K562 (cell line): ENCODE results near the gene PCBP3. TPM values are rescaled to one million over a fixed set of nuclear protein-coding genes. Genes with fewer than 3 reads are reported as not detected.

Experiments
- ATAC-seq: fragments of 200-7000 bp; cut with Tn5 transposase; 3 replicates; pipeline ENCODE4 v1.9.1; 2020; ENCODE audit warnings: moderate library complexity
- BruUV-seq: library from RNA; stranded (reverse); fragments of 400-500 nt; replicated peaks from 2 replicates; lab custom pipeline; 2021; lab: Mats Ljungman, UMichigan
- CTCF ChIA-PET: fragments of 300-600 bp; formaldehyde crosslinking; extraction: SDS; loops from one replicate; lab custom pipeline; 2021; ENCODE audit warnings: low intra/inter-chr PET ratio; lab: Yijun Ruan, JAX
- POLR2A ChIA-PET: fragments of 300-600, 350-650 bp; sonication (Branson Sonifier 250); formaldehyde crosslinking; extraction: SDS; loops from one replicate; lab custom pipeline; 2021; ENCODE audit warnings: antibody characterized with exemption, inconsistent platforms; lab: Yijun Ruan, JAX
- DNase-seq, 4 experiments: peaks; one replicate each; pipeline versions ENCODE4 v3.0.0 to v3.0.0-alpha.2; 2011 to 2018; ENCODE audit warnings: low spot score in 3 of 4, mixed read lengths in 3 of 4; ENCODE audit errors: extremely low read depth in 1 of 4
- FAIRE-seq: peaks from 2 replicates; lab custom pipeline; 2011; peaks lifted over from hg19 to GRCh38; lab: Jason Lieb, UNC
- H2AFZ ChIP-seq: 2 replicates; pipeline ENCODE4 v1.6.0; 2011; ENCODE audit warnings: low read depth, low read length, control low read depth, inconsistent platforms
- H3K27ac ChIP-seq: fragments of 200-600 bp; 3 replicates; pipeline ENCODE4 v1.8.0; 2011; ENCODE audit warnings: low read depth, mild to moderate bottlenecking, control low read depth, inconsistent platforms, low read length, moderate library complexity, mixed read lengths; ENCODE audit errors: extremely low read depth
- H3K27me3 ChIP-seq, 2 experiments: fragments of 300-600 bp in 1 of 2; 2 replicates in 1 of 2; 3 replicates in 1 of 2; pipeline versions ENCODE4 v1.6.0 to v1.8.0; 2011; ENCODE audit warnings: inconsistent platforms in 2 of 2, low read length in 2 of 2, mild to moderate bottlenecking in 1 of 2, mixed read lengths in 1 of 2, moderate library complexity in 1 of 2; ENCODE audit not compliant: control insufficient read depth in 2 of 2, insufficient read depth in 2 of 2
- H3K36me3 ChIP-seq: fragments of 300-600 bp; 3 replicates; pipeline ENCODE4 v1.8.0; 2011; ENCODE audit warnings: mild to moderate bottlenecking, low read length, inconsistent platforms; ENCODE audit not compliant: control insufficient read depth, insufficient read depth
- H3K4me1 ChIP-seq, 2 experiments: fragments of 200-600 bp in 1 of 2; replicated peaks in 1 of 2; 2 replicates in 1 of 2; 3 replicates in 1 of 2; pipeline versions ENCODE4 v1.5.1 to v1.8.0; 2011; ENCODE audit warnings: inconsistent platforms in 2 of 2, low read length in 2 of 2, mild to moderate bottlenecking in 1 of 2, mixed read lengths in 1 of 2, moderate library complexity in 1 of 2; ENCODE audit not compliant: control insufficient read depth in 2 of 2, insufficient read depth in 2 of 2
- H3K4me2 ChIP-seq: 2 replicates; pipeline ENCODE4 v1.6.1; 2011; ENCODE audit warnings: low read length, control low read depth, inconsistent platforms, mixed read lengths; ENCODE audit not compliant: insufficient read depth
- H3K4me3 ChIP-seq: fragments of 200-600 bp; sonication (generic), shearing (Covaris generic); 2 replicates; pipeline ENCODE4 v1.5.1; 2016; ENCODE audit warnings: control low read depth, inconsistent platforms
- H3K79me2 ChIP-seq: fragments of 200-600 bp; 3 replicates; pipeline ENCODE4 v1.8.0; 2011; ENCODE audit warnings: low read length, inconsistent platforms; ENCODE audit not compliant: control insufficient read depth, insufficient read depth
- H3K9ac ChIP-seq, 2 experiments: 2 replicates each; pipeline versions ENCODE4 v1.6.0 to v1.6.1; 2011; ENCODE audit warnings: low read depth in 2 of 2, low read length in 2 of 2, control low read depth in 1 of 2, inconsistent platforms in 1 of 2, mild to moderate bottlenecking in 1 of 2, mixed read lengths in 1 of 2; ENCODE audit not compliant: insufficient read depth in 1 of 2
- H3K9me1 ChIP-seq: one replicate; pipeline ENCODE4 v1.6.0; 2011; ENCODE audit warnings: inconsistent platforms, mild to moderate bottlenecking, low read length, moderate library complexity; ENCODE audit not compliant: control insufficient read depth, insufficient read depth
- H3K9me3 ChIP-seq: replicated peaks from 2 replicates; pipeline ENCODE4 v1.5.1; 2011; ENCODE audit warnings: low read depth, low read length, inconsistent platforms; ENCODE audit not compliant: control insufficient read depth, insufficient read depth
- H4K20me1 ChIP-seq: replicated peaks from 2 replicates; pipeline ENCODE4 v1.6.1; 2011; ENCODE audit warnings: low read length, inconsistent platforms, mixed read lengths; ENCODE audit not compliant: control insufficient read depth, insufficient read depth
- TRIM24 ChIP-seq, 2 experiments: fragments of 450-650 bp; IDR thresholded peaks; 2 replicates each; pipeline ENCODE4 v1.6.1; 2016
- ZNF41 ChIP-seq: fragments of 250-450 bp; sonication (Bioruptor Pico); conservative IDR thresholded peaks from 2 replicates; pipeline ENCODE4 v1.4.0; 2020; ENCODE audit warnings: mild to moderate bottlenecking
- WGBS: fragments of 100-300 bp; shearing (Covaris generic); methylation state at CpG from one replicate; pipeline ENCODE4 v1.1.6; 2016; ENCODE audit warnings: low coverage, mixed read lengths; ENCODE audit not compliant: insufficient coverage; ENCODE audit errors: missing lambda C conversion rate; 5-methylcytosine and 5-hydroxymethylcytosine counted together
- in situ Hi-C: fragments of 300-500 bp; cut with MboI; formaldehyde crosslinking; loops from 4 replicates; pipeline ENCODE4 v1.15.0; 2018; ENCODE audit warnings: inconsistent platforms, mixed read lengths
- intact Hi-C: fragments of 100-400 bp; cut with micrococcal nuclease; formaldehyde crosslinking; loops from 2 replicates; pipeline ENCODE4 v1.14.2; 2022
- polyA plus RNA-seq, 8 experiments: library from polyadenylated mRNA; depleted of rRNA in 4 of 8; stranded (reverse) in 5 of 8; unstranded in 3 of 8; fragments of >200 nt; fragmentation: Nextera tagmentation in 2 of 8; fragmentation: Illumina TruSeq in 1 of 8; extraction: Ambion mirVana in 2 of 8; extraction: Trizol in 1 of 8; gene quantifications; 2 replicates each; pipeline versions ENCODE4 v1.2.1 to v1.2.3, GENCODE V29; 2011 to 2014; ENCODE audit warnings: inconsistent platforms in 1 of 8, missing spikeins in 1 of 8
- total RNA-seq, 7 experiments: library from RNA; depleted of rRNA in 6 of 7; stranded (reverse); fragments of >200 nt in 6 of 7; fragmentation: Illumina TruSeq in 2 of 7; extraction: Trizol in 2 of 7; gene quantifications; 2 replicates each; pipeline versions ENCODE4 v1.2.1 to v1.2.3, GENCODE V29; 2011 to 2021; ENCODE audit warnings: low replicate concordance in 1 of 7
- TF ChIP-seq, protein P1 (sequence below): sonication (generic); formaldehyde crosslinking; IDR thresholded peaks from 2 replicates; pipeline ENCODE4 v1.8.0; 2022; ENCODE audit warnings: missing genetic modification reagents, mild to moderate bottlenecking, moderate library complexity, borderline replicate concordance
- TF ChIP-seq, protein P2 (sequence below), 3 experiments: IDR thresholded peaks in 2 of 3; conservative IDR thresholded peaks in 1 of 3; 2 replicates each; pipeline ENCODE4 v1.5.1; 2011 to 2012; ENCODE audit warnings: low read length in 3 of 3, mild to moderate bottlenecking in 3 of 3, control low read depth in 2 of 3, improper control_type of control experiment in 1 of 3, inconsistent platforms in 1 of 3, low read depth in 1 of 3, mixed read lengths in 1 of 3, moderate library complexity in 1 of 3; ENCODE audit not compliant: insufficient read depth in 2 of 3

PCBP3 gene
- total and polyA plus RNA-seq, 9 of the 15 experiments (the other 6 are each of a cell fraction or from before 2014, with no cell fraction given) = 0.18 TPM; not detected in 8

DNA sequence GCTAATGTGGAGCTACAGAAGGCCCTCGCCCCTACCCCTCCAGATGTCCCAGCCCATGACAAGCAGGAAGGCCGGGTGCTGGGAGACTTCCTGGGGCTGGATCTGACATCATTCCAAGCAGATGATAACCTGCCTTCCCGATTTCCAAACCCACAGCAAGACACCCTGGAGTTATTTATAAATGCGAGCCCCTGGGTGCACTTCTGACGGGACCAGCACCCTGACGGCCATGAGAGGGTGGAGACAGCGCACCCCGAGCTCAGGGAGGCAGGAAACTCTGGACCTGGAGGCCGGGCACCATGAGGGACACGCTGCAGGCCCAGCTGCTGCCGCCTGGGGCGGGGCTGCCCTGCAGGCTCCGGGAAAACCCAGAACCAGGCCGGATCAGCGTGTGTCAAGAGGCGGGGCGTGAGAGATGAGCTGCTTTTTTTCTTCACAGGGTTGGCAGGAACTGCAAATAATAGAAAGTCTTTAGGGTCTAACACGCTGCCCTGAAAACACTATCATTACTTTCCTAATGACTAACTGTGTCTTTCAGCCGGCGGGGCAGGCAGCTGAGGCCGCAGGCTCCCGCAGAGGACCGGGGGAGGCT lies 2.5 kb upstream of the PCBP3 start:
- Histone ChIP-seq H3K27me3 (peaks cover 12 to 23% of the 10 kb centered on the region in 2 experiments; a peak in 4 of 5 replicates), H3K4me2 (no peak overlapping the region), H3K9ac (no peak overlapping the region), H4K20me1 (no peaks in the 10 kb centered on the region), H3K27ac (no peak overlapping the region), H3K9me3 (no peaks in the 10 kb centered on the region; the same call in 1 of the 2 replicates), H3K4me3 (no peak overlapping the region), H3K79me2 (no peaks in the 10 kb centered on the region), H3K4me1 (peaks cover 0 to 33% of the 10 kb centered on the region in 2 experiments; a peak in 2 of 5 replicates), H3K36me3 (no peaks in the 10 kb centered on the region), H2AFZ (no peak overlapping the region), H3K9me1 (no peaks in the 10 kb centered on the region)
- no TSS peak for BruUV-seq
- DNase-seq = peak in 1 of 4 experiments; percentile 17
- ChIA-PET POLR2A (interaction anchor here (1.5 kb wide), 1 partner anchor 21 kb away, joined by 4 read pairs; no protein-coding TSS in a partner anchor), CTCF (no interaction called here)
- intact Hi-C loops (no loop called here), in situ Hi-C loops (no loop called here)
- WGBS = 17% methylated on average over 23 of the region's 23 CpGs
- no peak for ATAC-seq
- no peak for TF ChIP-seq TRIM24 (IDR thresholded peaks at IDR 0.05)
- TF ChIP-seq, protein P1, sequence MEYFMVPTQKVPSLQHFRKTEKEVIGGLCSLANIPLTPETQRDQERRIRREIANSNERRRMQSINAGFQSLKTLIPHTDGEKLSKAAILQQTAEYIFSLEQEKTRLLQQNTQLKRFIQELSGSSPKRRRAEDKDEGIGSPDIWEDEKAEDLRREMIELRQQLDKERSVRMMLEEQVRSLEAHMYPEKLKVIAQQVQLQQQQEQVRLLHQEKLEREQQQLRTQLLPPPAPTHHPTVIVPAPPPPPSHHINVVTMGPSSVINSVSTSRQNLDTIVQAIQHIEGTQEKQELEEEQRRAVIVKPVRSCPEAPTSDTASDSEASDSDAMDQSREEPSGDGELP (CRISPR knock-in tag) = peak; percentile 39; the same call in 1 of the 2 replicates
- TF ChIP-seq ZNF41 (CRISPR knock-in tag) = 0 out of 2 replicates have a peak, but pooled peaks have one; percentile 63
- TF ChIP-seq, protein P2, sequence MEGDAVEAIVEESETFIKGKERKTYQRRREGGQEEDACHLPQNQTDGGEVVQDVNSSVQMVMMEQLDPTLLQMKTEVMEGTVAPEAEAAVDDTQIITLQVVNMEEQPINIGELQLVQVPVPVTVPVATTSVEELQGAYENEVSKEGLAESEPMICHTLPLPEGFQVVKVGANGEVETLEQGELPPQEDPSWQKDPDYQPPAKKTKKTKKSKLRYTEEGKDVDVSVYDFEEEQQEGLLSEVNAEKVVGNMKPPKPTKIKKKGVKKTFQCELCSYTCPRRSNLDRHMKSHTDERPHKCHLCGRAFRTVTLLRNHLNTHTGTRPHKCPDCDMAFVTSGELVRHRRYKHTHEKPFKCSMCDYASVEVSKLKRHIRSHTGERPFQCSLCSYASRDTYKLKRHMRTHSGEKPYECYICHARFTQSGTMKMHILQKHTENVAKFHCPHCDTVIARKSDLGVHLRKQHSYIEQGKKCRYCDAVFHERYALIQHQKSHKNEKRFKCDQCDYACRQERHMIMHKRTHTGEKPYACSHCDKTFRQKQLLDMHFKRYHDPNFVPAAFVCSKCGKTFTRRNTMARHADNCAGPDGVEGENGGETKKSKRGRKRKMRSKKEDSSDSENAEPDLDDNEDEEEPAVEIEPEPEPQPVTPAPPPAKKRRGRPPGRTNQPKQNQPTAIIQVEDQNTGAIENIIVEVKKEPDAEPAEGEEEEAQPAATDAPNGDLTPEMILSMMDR (IDR thresholded peaks at IDR 0.05 in 2 of 3, conservative IDR thresholded peaks at IDR 0.05 in 1 of 3; ENCODE audit: insufficient read depth in 2 of 3, low read depth in 1 of 3, low read length in 3 of 3) = 0 out of 6 replicates have a peak, but pooled peaks of 2 of the 3 experiments have one; percentile 17 to 19
- FAIRE-seq = no peak
